ENCODE data around the gene CWC27.
"Not testable (repeated sequence)": the region's sequence is repeated elsewhere in the genome, so short reads cannot be mapped to it uniquely, and the experiment has no call there.

CWC27 gene

DNA sequence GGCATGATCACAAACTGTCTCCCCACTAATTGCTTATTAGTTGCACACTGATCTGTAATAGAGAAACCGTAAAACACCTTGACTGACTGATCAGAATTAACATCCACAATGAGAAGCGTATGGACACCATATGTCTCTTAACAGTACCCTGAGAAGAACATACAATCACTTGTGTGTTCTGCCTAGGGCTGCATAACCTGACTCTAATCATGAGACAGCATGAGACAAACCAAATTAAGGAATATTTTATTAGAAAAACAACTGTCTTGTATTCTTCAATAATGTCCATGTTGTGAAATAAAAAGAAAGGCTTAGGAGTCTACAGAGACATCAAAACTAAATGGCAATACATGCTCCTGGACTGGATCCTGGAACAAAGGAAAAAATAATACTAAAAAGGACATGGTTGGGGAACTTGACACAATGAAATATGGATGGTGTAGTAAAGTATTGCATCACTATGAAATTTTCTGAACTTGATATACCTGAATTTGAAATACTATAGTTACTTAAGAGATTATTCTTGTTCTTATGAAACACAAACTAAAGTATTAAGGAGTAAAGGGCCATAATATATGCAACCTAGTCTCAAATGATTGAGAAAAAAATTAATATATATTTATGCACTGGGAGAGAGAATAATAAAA is 162.1 kb downstream of the CWC27 start:
- no peak for DNase-seq

DNA sequence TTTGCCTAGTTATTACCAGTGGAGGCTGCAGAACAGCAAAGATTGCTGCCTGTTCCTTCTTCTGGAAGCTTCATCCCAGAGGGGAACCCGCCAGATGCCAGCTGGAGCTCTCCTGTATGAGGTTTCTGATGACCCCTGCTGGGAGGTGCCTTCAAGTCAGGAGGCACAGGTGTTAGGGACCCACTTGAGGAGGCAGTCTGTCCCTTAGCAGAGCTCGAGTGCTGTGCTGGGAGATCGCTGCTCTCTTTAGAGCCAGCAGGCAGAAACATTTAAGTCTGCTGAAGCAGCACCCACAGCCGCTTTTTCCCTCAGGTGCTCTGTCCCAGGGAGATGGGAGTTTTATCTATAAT is 170.7 kb downstream of the CWC27 start:
- not testable (repeated sequence) for DNase-seq

DNA sequence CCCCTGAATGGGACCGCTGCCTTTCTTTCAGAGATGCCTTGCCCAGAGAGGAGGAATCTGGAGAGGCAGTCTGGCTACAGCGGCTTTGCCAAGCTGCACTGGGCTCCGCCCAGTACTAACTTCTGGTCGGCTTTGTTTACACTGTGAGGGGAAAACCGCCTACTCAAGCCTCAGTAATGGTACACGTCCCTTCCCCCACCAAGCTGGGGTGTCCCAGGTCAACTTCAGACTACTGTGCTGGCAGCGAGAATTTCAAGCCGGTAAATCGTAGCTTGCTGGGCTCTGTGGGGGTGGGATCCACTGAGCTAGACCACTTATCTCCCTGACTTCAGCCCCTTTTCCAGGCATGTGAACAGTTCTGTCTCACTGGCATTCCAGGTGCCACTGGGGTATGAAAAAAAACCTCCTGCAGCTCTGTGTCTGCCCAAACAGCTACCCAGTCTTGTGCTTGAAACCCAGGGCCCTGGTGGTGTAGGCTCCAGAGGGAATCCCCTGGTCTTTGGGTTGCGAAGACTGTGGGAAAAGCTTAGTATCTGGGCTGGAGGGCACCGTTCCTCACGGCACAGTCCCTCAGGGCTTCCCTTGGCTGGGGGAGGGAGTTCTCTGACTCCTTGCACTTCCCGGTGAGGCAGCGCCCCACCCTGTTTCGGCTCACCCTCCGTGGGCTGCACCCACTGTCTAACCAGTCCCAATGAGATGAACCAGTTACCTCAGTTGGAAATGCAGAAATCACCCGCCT is 171.2 kb downstream of the CWC27 start:
- DNase-seq, result no peak

DNA sequence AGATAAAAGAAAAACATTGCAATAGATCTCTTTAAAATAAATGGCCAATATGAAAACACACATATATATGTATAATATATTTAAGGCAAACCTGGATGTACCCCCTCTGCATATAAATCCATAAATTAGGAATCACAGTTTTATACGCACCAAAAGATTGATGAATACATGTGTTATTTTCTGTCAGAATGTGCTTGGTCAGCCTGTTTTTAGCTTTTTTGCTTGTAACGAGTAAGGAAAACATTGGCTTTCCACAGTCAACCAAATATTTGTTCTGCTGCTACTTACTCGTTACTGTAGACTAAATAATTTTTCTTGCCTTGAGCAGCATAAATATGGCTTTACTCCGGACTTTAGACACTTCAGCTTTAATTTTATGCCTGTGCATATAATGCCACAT is 173.7 kb downstream of the CWC27 start:
- DNase-seq, result no peak

DNA sequence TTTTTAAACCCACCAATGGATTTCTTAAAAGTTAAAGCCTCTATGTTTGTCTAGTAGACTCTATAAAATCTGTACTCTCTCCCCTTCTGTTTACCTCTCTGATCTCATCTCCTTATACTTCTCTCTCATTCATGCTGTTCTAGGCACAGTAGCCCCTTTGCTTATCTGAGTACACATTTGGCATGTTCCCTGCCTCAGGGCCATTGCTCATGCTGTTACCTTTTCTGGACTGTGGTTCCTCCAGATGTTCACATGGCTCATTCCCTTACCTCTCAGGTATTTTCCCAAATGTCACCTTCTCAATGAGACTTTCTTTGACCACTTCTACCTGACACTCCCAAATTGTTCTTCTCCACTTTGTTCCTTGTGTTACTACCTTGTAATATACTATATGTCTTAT is 176.1 kb downstream of the CWC27 start:
- DNase-seq, result no peak

DNA sequence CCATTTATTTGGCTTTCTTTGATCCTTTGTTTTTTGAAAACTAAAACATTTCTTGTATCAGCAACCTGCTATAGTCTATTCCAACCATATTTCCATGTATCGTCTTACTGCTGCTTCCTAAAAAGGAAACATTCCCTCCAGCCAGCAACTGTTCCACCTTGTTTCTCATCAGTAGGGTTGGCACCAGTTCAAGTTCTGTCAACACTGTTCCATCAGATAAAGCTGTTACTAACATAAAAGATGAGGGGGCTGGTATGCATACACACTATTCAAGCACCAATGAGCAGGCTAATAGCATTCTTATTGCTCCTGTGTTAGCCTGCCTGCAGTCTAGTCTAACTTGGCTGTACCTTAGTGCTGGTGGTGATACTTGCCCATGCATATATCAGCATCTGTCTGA is 178.3 kb downstream of the CWC27 start:
- DNase-seq, result no peak

DNA sequence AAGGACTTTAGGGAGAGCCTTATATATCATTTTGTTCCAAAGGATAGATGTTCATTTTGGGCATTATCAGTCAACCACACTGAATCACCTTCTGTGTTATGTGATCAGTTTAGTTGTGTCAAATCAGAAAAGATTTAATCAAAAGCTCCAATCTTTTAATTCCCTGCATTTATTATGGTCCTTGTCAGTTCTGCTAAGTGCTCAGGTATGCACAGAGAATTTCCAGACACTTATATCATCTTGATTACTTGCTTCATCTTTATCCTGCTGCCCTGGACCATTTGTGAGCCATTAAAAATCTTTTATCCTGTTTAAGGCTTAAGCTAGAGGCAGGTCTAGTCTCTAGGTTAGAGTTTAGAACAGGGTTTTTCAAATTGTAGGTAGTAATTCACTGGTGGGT is 179.1 kb downstream of the CWC27 start:
- no peak for DNase-seq

DNA sequence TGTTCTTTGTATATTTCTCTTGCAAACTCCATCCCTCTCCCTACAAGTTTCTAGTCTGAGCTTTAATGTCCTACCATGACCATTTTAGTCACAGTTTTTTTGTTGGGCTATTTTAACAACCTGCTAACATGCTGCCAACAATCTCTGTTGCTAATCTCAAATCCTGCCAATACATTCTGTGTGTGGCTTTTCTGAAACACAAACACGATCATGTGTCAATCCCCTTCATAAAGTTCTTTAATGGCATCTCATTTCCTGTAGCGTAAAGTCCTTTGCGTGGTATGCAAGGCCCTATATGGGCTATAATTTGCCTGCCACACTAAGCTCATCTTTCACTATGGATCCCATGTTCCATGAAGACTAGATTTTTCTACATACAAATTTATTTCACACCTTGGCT is 180.6 kb downstream of the CWC27 start:
- DNase-seq, result no peak

DNA sequence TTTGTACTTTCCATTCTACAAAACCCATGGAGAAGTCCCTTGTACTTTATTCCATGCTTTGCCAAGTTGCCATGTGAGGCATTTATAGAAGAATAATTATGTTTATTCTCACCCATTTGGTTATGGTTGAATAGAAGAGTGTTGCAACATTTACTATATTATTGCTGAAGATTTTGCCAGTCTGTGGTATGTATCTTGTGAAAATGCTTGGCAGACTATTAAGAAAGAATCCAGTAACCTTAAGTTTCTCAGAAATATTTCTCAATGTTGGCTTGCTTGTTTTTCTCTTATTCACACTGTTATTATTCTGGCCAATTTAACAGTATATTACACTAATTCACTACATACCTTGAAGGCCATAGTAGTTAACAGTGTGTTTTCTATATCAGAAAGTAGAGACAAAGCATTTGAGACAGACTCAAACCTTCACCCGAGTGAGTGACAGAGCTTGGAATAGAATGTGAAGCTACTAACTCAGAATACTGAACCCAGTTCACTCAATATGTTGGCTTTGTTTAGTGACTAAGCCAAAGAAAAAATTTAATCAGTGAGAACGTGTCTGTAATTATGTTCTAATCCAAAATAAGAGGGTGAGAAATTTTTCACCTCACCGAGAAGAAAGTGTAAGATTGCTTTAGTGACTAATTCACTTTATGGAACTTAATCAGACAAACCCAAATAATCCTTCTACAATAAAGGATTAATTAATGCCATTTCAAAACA is 184.4 kb downstream of the CWC27 start:
- no peak for DNase-seq

DNA sequence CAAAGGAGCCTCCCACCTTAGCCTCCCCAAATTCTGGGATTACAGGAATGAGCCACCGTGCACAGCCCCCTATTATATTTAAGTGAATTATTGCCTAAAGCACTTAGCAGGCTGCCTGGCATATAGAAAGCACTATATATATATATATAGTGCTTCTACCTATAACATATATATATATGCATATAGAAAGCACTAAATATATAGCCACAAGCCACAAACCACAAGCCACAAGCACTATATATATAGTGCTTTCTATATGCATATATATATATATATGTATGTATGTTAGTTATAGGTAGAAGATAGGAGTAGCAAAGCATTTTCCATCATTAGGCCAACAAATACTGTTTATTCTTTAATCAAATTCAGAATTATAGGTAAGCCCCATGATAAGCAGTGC is 185.8 kb downstream of the CWC27 start:
- no peak for DNase-seq

DNA sequence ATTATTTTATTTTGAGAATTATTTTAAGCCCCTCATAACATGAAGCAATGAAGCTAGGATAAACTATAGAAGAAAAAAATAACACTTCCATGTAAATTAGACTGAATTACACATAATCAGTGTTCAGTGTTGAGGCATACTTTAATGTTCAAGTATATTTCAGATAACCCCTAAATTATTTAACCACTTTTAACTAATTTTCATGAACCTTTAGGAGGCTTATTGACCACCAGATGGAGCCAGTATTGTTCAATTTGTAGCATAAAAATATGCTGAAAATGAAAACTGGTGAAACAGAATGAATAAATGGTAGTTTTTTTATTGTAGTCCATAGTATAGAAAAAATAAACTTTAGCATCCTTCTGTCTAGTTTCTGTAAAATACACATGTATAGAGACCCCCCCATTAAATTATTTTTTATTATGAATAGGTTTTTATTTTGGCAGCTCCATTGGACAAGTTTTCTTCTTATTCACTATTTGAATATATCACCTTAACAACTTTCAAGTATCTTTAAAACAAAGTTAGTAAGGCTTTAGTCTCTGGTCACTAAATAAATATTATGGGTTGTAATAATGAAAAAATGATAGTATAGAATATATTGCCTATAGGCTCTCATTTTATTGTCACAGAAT is 190.1 kb downstream of the CWC27 start:
- no peak for DNase-seq

DNA sequence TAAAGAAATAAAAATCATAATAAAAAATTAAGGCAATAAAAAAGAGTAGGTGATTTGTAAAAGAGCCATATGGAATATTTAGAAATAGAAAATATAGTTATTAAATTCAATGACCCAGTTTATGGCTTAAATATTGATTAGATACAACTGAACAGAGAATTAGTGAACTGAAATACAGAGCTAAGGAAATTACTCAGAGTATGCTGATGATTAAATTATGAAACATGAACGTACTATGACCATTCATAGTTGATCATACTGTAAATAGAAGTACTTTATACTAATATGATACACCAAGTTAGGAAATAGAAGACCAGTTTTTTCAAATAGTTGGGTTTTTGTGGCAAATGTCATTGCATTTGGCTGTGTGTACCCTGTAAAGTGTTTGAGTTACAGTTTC is 194.5 kb downstream of the CWC27 start:
- DNase-seq, result no peak

DNA sequence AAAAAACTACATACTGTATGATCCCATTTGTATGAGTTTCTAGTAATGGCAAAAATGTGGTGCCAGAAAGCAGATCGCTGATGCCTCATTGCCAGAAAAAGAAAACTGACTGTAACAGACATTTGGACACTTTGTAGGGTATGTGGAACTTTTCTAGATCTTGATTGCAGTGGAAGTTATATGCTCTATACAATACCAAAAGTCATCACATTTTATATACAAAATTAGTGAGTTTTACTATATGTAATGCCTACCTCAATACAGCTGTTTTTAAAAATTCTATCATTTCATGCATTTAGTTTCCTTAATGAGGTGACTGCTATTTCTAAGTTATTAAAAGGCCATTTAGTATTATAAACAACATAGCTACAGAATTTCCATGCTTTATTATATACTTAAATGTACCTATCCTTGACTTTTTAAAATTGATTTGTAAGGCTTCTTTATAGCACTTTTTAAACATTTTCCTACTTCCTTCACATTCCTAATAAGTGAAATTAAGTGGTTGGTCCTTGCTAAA is 199.9 kb downstream of the CWC27 start:
- no peak for DNase-seq

DNA sequence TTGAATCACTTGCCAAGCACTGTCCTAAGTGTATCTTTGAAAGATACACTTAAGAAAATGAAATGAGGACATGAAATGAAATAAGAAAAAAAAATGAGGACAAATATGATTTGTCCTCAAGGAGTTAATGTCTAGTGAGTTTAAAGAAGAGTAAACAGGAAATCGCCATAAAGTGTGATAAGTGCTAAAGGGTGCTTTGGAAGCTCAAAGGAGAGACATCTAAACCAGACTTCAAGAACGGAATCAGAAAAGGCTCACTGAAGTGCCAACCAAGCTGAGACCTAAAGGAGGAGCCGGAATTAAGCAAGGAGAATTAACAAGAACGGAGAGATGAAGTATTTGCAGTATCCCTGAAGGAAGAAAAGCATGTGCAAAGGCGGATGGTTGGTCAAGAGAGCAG is 200.8 kb downstream of the CWC27 start:
- no peak for DNase-seq

DNA sequence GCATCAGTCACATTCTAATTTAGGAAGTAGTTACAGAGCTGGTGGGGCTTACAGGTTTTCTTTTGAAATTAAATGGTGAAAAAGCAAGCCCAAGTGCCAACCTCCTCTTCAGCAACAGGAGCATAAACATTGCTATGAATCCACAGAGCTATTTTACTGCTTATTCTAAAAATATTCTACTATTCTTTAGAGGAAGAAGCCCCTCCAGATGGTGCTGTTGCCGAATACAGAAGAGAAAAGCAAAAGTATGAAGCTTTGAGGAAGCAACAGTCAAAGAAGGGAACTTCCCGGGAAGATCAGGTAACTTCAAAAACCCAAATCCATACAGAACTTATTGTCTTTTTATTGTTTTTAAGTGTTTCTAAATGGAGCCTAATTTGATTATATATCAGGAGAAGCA is 202.8 kb downstream of the CWC27 start:
- no peak for DNase-seq

DNA sequence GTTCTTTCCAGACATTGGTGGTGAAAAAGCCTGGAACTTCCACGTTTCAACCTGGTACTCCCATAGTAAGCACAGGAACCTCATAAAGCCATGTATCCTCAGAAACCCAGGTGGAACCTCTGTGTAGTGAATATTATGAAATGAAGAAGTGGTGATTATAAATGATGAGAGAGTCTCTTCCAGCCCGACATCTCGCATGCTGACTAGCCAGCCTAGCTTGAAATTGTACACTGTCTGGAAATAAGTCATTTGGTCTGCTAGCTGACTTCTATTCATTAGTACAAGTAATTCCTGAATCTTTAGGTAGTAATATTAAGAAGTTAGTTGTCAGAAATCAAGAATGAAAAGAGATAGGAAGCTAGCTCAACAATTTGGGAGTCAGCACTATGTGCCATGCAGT is 203.3 kb downstream of the CWC27 start:
- DNase-seq, result no peak

DNA sequence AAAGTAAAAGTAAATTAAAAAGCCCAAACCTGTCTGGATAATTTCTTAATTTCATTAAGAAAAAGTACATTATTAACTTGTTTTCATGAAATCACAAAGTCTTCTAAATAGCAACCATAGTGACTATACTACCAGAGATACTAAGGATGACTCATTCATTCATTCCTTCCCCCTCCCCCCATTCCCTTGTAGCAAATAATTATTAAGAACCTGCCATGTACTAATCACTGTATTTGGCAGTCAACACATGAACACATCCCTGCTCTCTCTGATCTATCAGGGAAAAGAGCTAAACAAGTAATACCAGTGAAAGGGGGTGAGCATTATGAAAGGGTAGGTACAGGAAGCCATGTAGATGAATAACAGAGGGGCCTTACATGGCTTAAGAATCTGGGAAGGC is 203.9 kb downstream of the CWC27 start:
- DNase-seq, result no peak

DNA sequence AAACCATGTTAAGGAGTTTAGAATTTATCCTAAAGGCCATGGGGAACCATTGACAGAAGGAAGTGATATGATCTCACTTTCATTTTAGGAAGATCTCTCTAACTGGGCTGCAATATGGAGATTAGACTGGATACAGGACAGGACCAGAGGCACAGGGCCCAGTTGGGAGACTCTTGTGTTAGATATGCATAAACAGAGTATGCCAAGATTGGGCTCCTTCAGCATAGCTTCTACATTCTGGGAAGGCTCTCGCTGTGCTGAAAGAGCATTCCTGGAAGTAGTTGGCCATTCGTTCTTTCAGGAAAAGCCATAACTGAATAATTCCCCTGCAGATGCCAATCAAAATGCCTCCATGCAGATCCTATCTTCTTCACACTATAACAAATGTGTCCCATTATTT is 204.5 kb downstream of the CWC27 start:
- DNase-seq, result no peak

DNA sequence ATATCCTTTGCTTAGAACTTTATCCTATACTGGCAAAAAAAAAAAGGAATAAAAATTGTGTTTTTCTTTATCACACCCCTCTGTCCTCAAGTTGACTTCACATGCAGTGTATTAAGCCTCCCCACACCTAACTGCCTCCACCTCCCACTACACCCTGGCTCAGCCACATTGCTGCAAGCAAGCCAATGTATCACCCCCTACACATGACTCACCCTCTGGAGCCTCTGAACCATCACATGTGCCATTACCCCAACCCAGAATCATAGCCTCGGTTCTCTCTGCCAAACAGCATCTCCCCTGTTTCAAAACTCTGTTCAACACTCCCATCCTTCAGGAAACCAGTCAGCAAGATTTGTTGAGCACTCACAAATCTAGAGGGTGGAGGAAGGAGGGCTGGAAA is 209.0 kb downstream of the CWC27 start:
- DNase-seq, result peak; percentile 9

DNA sequence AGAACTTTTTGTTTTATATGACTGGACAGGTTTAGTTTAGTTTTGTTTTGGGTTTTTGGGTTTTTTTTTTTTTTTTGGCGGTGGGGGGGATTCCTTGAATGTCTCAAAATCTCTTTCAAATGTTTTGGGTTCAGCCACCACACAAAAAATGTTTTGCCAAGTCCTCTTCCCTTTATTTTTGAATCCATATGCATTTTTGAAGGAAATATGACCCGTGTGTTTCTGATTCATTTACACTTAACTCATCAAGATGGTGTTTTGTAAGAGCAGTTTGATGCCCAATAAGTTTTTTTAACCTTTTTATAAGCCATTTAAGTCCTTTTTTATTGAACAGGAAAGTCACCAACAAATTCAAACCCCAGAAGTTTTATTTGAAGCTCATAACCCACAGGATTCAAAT is 209.8 kb downstream of the CWC27 start:
- DNase-seq, result no peak

DNA sequence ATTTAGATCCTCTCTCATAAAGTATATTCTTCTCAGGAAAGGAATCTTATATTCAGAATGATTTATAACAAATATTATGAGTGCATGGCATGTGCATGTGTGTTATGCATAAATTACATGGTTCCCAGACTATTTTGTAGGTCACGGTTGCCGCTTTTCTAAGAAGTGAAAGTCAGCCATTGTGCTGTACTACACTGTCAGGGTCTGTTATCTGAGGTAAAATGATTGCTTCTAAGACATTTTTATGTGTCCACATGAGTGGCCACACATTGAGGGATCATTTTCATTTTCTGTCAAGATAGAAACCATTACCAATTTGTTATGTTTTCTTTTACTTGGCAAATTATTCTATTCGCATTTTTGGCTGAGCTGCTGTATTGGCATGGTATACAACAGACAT is 210.8 kb downstream of the CWC27 start:
- no peak for DNase-seq

DNA sequence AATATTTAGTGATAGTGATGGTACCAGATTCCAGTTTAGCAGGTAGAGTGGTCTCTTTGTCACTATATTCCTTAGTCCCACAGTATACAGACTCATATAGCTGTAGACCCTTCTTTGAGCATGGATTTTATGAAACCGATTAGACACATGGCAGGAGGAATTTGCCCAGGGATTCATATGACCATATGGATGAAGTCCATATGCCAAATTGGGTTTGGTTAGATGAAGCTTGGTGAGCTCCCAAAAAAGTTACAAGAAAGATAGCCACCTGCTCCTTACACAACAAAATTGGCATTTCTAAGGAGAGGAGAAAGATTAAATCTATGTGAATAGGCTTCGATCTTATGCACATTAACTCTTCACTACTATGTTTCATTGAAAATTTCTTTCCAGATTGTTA is 211.4 kb downstream of the CWC27 start:
- no peak for DNase-seq

DNA sequence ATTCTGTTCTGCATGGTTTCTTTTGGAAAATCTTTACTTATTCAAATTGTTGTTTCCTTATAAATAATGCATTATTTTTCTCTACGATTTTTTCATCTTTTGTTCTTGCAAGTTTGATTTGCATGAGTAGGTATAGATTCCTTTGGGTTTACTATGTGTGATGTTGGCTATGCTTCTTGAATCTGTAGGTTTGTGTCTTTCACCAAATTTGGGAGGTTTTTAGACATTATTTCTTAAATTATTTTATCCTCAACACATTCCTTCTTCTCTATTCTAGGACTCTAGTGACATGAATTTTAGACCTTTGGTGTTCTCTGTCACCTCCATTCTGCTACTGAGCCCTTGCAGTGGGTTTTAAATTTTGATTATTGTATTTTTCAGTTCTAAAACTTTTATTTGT is 219.0 kb downstream of the CWC27 start:
- DNase-seq, result no peak

DNA sequence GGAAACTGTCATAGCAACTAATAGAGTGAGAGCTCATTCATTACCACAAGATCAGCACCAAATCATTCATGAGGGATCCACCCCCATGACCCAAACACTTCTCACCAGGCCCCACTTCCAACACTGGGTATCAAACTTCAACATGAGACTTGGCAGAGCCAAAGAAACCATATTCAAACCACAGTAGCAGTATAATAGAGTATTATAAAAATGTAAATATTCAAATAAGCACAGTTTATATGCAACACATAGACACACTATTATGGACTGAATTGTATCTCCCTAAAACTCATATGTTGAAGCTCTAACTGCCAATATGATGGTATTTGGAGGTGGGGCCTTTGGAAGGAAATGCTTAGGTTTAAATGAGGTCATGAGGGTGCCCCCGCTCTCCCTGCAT is 240.5 kb downstream of the CWC27 start:
- DNase-seq, result no peak
